Effector memory CD8-positive, alpha-beta T cell (primary cell): ENCODE measurements around the gene INPP1.
A peak's percentile ranks its signal among the peaks of the same experiment; 100 is the strongest.
"Not testable (repeated sequence)": the region's sequence is repeated elsewhere in the genome, so short reads cannot be mapped to it uniquely, and the experiment has no call there.

Experiments
- ATAC-seq: fragments of 150-1000 bp; cut with Tn5 transposase; replicated peaks from 2 replicates; pipeline ENCODE4 v1.10.0; 2021; ENCODE audit warnings: mild to moderate bottlenecking, moderate library complexity
- DNase-seq, 3 experiments: peaks; one replicate each; pipeline ENCODE4 v3.0.0; 2021
- H3K27ac Mint-ChIP-seq, 2 donors: one replicate each; pipeline ENCODE4 v1.8.0; 2022; ENCODE audit warnings: mild to moderate bottlenecking in 2 of 2, mixed read lengths in 2 of 2, moderate library complexity in 2 of 2
- H3K27me3 Mint-ChIP-seq, 2 donors: one replicate each; pipeline ENCODE4 v1.8.0; 2022; ENCODE audit warnings: mixed read lengths in 2 of 2
- H3K36me3 Mint-ChIP-seq: one replicate; pipeline ENCODE4 v1.8.0; 2022; ENCODE audit warnings: mild to moderate bottlenecking, moderate library complexity, mixed read lengths; ENCODE audit not compliant: insufficient read depth
- H3K4me1 Mint-ChIP-seq, 2 donors: one replicate each; pipeline ENCODE4 v1.8.0; 2022; ENCODE audit warnings: low read depth in 2 of 2, mixed read lengths in 2 of 2
- H3K4me3 Mint-ChIP-seq, 2 donors: one replicate each; pipeline ENCODE4 v1.8.0; 2022; ENCODE audit warnings: mild to moderate bottlenecking in 2 of 2, mixed read lengths in 2 of 2, moderate library complexity in 2 of 2
- H3K9me3 Mint-ChIP-seq, 2 donors: one replicate each; pipeline ENCODE4 v1.8.0; 2022; ENCODE audit warnings: mixed read lengths in 2 of 2

Gene INPP1

GRCh38 chr2:190319555-190320498 lies 23.6 kb upstream of the INPP1 start, which contains the start of gene HIBCH:
Gene HIBCH, minus strand, starts transcription at chr2:190319826. Its CDS starts 76 bp downstream, at chr2:190319750.
- Mint-ChIP-seq H3K9me3 (no peaks in the 10 kb centered on the region), H3K4me3 (peak within 1 kb of the TSS; percentile 86 to 93), H3K36me3 (no peaks in the 10 kb centered on the region), H3K27ac (peak within 1 kb of the TSS; percentile 89 to 96), H3K4me1 (peaks cover 28 to 46% of the 10 kb centered on the region in 2 donors), H3K27me3 (no peaks in the 10 kb centered on the region)
- DNase-seq: peak; percentile 64 to 76 (median 66)
- ATAC-seq: peak; percentile 91

GRCh38 chr2:190320696-190321095 lies 22.7 kb upstream of the INPP1 start:
- no peak for ATAC-seq
- H3K36me3 Mint-ChIP-seq: no peaks in the 10 kb centered on the region

GRCh38 chr2:190323406-190323805 lies 20.0 kb upstream of the INPP1 start:
- Mint-ChIP-seq H3K27me3 (peaks cover 21 to 32% of the 10 kb centered on the region in 2 donors), H3K4me3 (no peak overlapping the region), H3K36me3 (no peaks in the 10 kb centered on the region), H3K9me3 (no peaks in the 10 kb centered on the region), H3K27ac (no peak overlapping the region), H3K4me1 (peaks cover 14 to 15% of the 10 kb centered on the region in 2 donors)
- DNase-seq (no peak), ATAC-seq (no peak)

More at GRCh38 chr2:190320696-190321095, 22.7 kb upstream of the INPP1 start:
- peak overlapping the region; percentile 86 to 93 for H3K4me3 Mint-ChIP-seq
- no peaks in the 10 kb centered on the region for H3K9me3 Mint-ChIP-seq
- peaks cover 0 to 7% of the 10 kb centered on the region in 2 donors for H3K27me3 Mint-ChIP-seq
- peak overlapping the region; percentile 89 to 96 for H3K27ac Mint-ChIP-seq
- H3K4me1 Mint-ChIP-seq: peaks cover 26 to 37% of the 10 kb centered on the region in 2 donors
- no peak for DNase-seq

GRCh38 chr2:190325588-190325987 lies 17.8 kb upstream of the INPP1 start:
- H3K27me3 Mint-ChIP-seq: peaks cover 35 to 48% of the 10 kb centered on the region in 2 donors
- no peaks in the 10 kb centered on the region for H3K9me3 Mint-ChIP-seq
- H3K4me1 Mint-ChIP-seq: peaks cover 1 to 2% of the 10 kb centered on the region in 2 donors

GRCh38 chr2:190327867-190328572 lies 15.4 kb upstream of the INPP1 start:
- ATAC-seq (no peak), DNase-seq (no peak)
- no peak overlapping the region for H3K4me3 Mint-ChIP-seq
- H3K36me3 Mint-ChIP-seq: no peaks in the 10 kb centered on the region
- no peaks in the 10 kb centered on the region for H3K9me3 Mint-ChIP-seq
- H3K4me1 Mint-ChIP-seq: no peaks in the 10 kb centered on the region
- no peak overlapping the region for H3K27ac Mint-ChIP-seq
- H3K27me3 Mint-ChIP-seq: peaks cover 41 to 59% of the 10 kb centered on the region in 2 donors

More at GRCh38 chr2:190325588-190325987, 17.8 kb upstream of the INPP1 start:
- no peak overlapping the region for H3K4me3 Mint-ChIP-seq
- H3K36me3 Mint-ChIP-seq: no peaks in the 10 kb centered on the region
- DNase-seq (no peak), ATAC-seq (no peak)
- H3K27ac Mint-ChIP-seq: no peak overlapping the region

GRCh38 chr2:190328573-190329147 lies 14.7 kb upstream of the INPP1 start:
- no peak overlapping the region for H3K4me3 Mint-ChIP-seq

GRCh38 chr2:190333395-190333794 lies 10.0 kb upstream of the INPP1 start:
- Mint-ChIP-seq H3K27ac (no peak overlapping the region), H3K9me3 (no peaks in the 10 kb centered on the region), H3K27me3 (peaks cover 20 to 27% of the 10 kb centered on the region in 2 donors), H3K36me3 (no peaks in the 10 kb centered on the region), H3K4me3 (no peak overlapping the region), H3K4me1 (no peaks in the 10 kb centered on the region)
- DNase-seq (no peak), ATAC-seq (no peak)

More at GRCh38 chr2:190328573-190329147, 14.7 kb upstream of the INPP1 start:
- Mint-ChIP-seq H3K27ac (no peak overlapping the region), H3K36me3 (no peaks in the 10 kb centered on the region), H3K9me3 (no peaks in the 10 kb centered on the region), H3K27me3 (peaks cover 41 to 59% of the 10 kb centered on the region in 2 donors), H3K4me1 (no peaks in the 10 kb centered on the region)
- DNase-seq (no peak), ATAC-seq (no peak)

GRCh38 chr2:190333928-190334327 lies 9.5 kb upstream of the INPP1 start:
- H3K27ac Mint-ChIP-seq: no peak overlapping the region
- no peaks in the 10 kb centered on the region for H3K36me3 Mint-ChIP-seq
- peaks cover 20 to 27% of the 10 kb centered on the region in 2 donors for H3K27me3 Mint-ChIP-seq
- DNase-seq (no peak), ATAC-seq (no peak)
- no peaks in the 10 kb centered on the region for H3K9me3 Mint-ChIP-seq
- no peaks in the 10 kb centered on the region for H3K4me1 Mint-ChIP-seq
- H3K4me3 Mint-ChIP-seq: no peak overlapping the region

- Mint-ChIP-seq H3K36me3 (no peaks in the 10 kb centered on the region), H3K4me3 (no peak overlapping the region), H3K9me3 (no peaks in the 10 kb centered on the region), H3K4me1 (no peaks in the 10 kb centered on the region), H3K27ac (no peak overlapping the region), H3K27me3 (peaks cover 15 to 21% of the 10 kb centered on the region in 2 donors)
- ATAC-seq: no peak
- no peak for DNase-seq
Observed at GRCh38 chr2:190334479-190335224, 8.7 kb upstream of the INPP1 start.

- no peak for DNase-seq
- Mint-ChIP-seq H3K9me3 (no peaks in the 10 kb centered on the region), H3K4me3 (no peak overlapping the region), H3K4me1 (no peaks in the 10 kb centered on the region), H3K27me3 (peaks cover 10 to 15% of the 10 kb centered on the region in 2 donors), H3K36me3 (no peaks in the 10 kb centered on the region), H3K27ac (no peak overlapping the region)
- no peak for ATAC-seq
Observed at GRCh38 chr2:190335225-190335559, 8.2 kb upstream of the INPP1 start.

GRCh38 chr2:190335584-190335983 lies 7.8 kb upstream of the INPP1 start:
- not testable (repeated sequence) for H3K4me3 Mint-ChIP-seq, H3K36me3 Mint-ChIP-seq, H3K27ac Mint-ChIP-seq, H3K4me1 Mint-ChIP-seq, DNase-seq, H3K9me3 Mint-ChIP-seq, ATAC-seq
- H3K27me3 Mint-ChIP-seq: peaks cover 6 to 11% of the 10 kb centered on the region in 2 donors

GRCh38 chr2:190336420-190336819 lies 7.0 kb upstream of the INPP1 start:
- no peaks in the 10 kb centered on the region for H3K9me3 Mint-ChIP-seq
- DNase-seq: no peak

GRCh38 chr2:190338453-190338852 lies 4.9 kb upstream of the INPP1 start:
- ATAC-seq (no peak), DNase-seq (no peak)
- Mint-ChIP-seq H3K27ac (no peak overlapping the region), H3K4me3 (no peak overlapping the region), H3K27me3 (no peaks in the 10 kb centered on the region), H3K36me3 (no peaks in the 10 kb centered on the region), H3K4me1 (peaks cover 0 to 3% of the 10 kb centered on the region in 2 donors), H3K9me3 (no peaks in the 10 kb centered on the region)

More at GRCh38 chr2:190336420-190336819, 7.0 kb upstream of the INPP1 start:
- no peaks in the 10 kb centered on the region for H3K36me3 Mint-ChIP-seq
- peaks cover 0 to 3% of the 10 kb centered on the region in 2 donors for H3K27me3 Mint-ChIP-seq
- no peak for ATAC-seq
- no peaks in the 10 kb centered on the region for H3K4me1 Mint-ChIP-seq
- H3K27ac Mint-ChIP-seq: no peak overlapping the region
- H3K4me3 Mint-ChIP-seq: no peak overlapping the region
